ENCODE results near the gene NOS1AP.

DNA sequence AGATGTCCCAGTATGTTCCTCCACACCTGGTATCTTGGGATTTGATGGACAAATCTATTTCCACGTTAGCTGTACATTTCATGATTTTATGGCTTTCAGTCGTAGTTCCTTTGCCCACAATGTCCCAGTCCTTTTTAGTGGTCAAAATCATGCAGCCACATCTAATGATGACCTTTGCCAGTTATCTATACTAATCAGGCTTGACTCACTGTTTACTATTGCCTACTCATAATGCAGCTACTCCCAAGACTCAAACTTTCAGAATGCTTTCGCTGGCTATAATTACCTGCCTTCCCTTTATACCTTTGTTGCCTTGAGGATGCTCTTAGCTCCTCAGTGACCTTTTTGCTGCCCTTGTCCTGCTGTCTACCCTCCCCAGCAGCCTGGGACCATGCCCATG, 6.4 kb downstream of the NOS1AP start:
- TF ChIP-seq, protein P1, sequence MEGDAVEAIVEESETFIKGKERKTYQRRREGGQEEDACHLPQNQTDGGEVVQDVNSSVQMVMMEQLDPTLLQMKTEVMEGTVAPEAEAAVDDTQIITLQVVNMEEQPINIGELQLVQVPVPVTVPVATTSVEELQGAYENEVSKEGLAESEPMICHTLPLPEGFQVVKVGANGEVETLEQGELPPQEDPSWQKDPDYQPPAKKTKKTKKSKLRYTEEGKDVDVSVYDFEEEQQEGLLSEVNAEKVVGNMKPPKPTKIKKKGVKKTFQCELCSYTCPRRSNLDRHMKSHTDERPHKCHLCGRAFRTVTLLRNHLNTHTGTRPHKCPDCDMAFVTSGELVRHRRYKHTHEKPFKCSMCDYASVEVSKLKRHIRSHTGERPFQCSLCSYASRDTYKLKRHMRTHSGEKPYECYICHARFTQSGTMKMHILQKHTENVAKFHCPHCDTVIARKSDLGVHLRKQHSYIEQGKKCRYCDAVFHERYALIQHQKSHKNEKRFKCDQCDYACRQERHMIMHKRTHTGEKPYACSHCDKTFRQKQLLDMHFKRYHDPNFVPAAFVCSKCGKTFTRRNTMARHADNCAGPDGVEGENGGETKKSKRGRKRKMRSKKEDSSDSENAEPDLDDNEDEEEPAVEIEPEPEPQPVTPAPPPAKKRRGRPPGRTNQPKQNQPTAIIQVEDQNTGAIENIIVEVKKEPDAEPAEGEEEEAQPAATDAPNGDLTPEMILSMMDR (IDR thresholded peaks at IDR 0.05), result no peak
- no peak for TF ChIP-seq EP300 (IDR thresholded peaks at IDR 0.05)

All from ovary (tissue), 3 donors.